ENCODE results near the gene CAMK4.
"Not testable (repeated sequence)": the region's sequence is repeated elsewhere in the genome, so short reads cannot be mapped to it uniquely, and the experiment has no call there.

CAMK4 gene

GRCh38 chr5:111310711-111311620 is 86.8 kb downstream of the CAMK4 start:
- no peak for DNase-seq (ENCODE audit: low spot score)

GRCh38 chr5:111311666-111312065 is 87.5 kb downstream of the CAMK4 start:
- no peak for DNase-seq (ENCODE audit: low spot score)

GRCh38 chr5:111313017-111313724 is 89.0 kb downstream of the CAMK4 start:
- DNase-seq (ENCODE audit: low spot score): no peak

DNA sequence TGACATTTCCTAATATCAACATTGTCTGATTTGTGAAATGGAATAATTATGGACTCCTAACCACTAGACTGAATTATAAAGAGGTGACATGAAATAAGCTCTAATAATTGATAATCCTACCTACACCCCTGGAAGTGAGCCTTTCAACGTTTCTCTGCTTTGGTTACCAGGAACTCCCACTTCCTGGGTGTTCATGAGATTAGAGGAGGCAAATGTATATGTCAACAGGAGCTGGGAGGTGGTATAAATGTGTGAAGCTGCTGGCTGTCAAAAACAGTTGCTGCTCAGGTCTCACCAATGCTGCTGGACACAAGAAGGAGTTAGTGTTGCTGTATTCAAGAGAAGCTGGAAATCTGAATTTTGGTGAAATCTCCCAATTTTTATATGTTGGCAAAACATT is 96.8 kb downstream of the CAMK4 start:
- no peak for DNase-seq (ENCODE audit: low spot score)

- no peak for DNase-seq (ENCODE audit: low spot score)
These were observed 97.2 kb downstream of the CAMK4 start for GRCh38 chr5:111321376-111321775.

GRCh38 chr5:111326551-111326950 is 102.4 kb downstream of the CAMK4 start:
- no peak for DNase-seq (ENCODE audit: low spot score)

DNA sequence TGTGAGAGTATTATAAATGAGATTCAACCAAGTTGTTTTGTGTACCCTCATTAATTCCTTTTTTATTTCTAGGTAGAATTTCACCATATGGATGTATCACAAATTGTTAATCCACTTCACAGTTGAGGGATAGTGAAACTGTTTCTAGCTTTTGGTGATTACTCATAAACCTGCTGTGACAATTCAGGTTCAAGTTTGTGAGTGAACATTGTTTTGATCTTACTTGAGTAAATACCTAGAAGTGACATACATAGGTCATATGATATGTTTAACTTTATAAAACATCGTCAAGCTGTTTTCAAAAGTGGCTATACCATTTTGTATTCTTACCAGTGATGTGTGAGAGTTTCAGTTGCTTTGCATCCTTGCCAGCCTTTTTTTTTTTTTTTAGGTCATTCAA is 112.9 kb downstream of the CAMK4 start:
- no peak for DNase-seq (ENCODE audit: low spot score)

DNA sequence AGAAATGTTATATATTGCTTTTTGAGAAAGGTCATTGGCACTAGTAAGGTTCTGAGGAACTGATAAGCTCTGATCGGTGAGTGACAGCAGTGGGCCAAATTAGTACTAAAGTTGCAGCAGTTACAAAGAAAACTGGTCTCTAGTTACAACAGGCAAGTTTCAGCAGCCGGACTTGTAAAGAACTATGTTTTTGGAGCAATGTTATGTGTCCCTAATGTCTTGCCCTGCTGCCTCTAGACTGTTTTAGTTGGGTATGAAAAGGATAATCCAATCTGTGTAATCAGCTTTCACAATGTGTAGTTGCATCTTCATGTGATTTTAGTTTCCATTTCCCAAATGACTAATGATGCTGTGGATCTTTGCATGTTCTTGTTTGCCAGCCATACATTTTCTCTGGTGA is 113.5 kb downstream of the CAMK4 start:
- no peak for DNase-seq (ENCODE audit: low spot score)

DNA sequence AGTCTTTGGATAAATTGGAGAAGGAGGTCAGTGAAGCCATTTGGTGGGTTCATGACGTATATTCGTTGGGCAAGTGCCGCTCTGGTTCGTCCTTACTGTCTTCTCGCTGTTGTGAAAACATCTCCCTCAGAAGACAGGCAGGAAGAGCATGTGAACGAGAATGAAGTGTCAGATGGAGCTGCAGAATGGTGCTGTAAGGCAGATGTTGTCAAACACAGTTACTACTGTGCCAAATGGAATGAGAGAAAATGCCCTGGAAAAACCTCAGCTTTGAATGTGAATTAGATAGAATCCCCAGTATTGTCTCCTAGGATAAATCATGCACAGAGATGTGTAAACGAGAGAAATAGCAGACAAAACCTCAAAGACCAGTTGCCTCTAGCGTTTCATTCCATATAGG is 121.5 kb downstream of the CAMK4 start:
- no peak for DNase-seq (ENCODE audit: low spot score)

- DNase-seq (ENCODE audit: low spot score): no peak
These were observed 122.8 kb downstream of the CAMK4 start for GRCh38 chr5:111347021-111347420.

GRCh38 chr5:111348661-111349329 is 124.6 kb downstream of the CAMK4 start:
- no peak for DNase-seq (ENCODE audit: low spot score)

DNA sequence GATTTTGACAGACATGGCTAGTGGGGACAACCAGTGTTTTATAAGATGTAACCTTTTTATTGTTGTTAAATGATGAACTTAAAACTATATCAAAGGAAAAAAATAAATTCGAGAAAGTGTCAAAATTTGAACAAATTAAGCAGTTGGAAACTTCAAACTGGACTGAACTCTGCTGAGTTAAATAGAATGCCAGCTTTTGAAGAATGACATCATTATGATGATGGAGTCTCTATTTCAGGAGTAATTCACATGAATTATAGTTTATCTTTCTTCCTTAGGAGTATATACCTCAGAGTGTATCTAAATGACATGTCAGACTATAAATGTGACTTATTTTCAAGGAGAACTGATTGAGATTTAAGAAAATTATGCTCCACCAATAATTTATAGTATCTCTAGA is 125.2 kb downstream of the CAMK4 start:
- DNase-seq (ENCODE audit: low spot score): no peak

GRCh38 chr5:111353035-111353434 is 128.9 kb downstream of the CAMK4 start:
- no peak for DNase-seq (ENCODE audit: low spot score)

DNA sequence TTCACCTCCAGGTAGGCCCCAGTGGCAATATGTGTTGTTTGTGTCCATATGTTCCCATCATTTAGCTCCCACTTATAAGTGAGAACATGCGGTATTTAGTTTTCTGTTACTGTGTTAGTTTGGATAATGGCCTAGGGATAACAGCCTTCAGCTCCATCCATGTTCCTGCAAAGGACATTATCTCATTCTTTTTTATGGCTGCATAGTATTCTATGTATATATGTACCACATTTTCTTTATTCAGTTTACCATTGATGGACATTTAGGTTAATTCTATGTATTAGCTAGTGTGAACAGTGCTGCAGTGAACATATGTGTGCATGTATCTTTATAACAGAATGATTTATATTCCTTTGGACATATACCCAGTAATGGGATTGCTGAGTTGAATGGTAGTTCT is 134.5 kb downstream of the CAMK4 start:
- DNase-seq (ENCODE audit: low spot score): not testable (repeated sequence)

DNA sequence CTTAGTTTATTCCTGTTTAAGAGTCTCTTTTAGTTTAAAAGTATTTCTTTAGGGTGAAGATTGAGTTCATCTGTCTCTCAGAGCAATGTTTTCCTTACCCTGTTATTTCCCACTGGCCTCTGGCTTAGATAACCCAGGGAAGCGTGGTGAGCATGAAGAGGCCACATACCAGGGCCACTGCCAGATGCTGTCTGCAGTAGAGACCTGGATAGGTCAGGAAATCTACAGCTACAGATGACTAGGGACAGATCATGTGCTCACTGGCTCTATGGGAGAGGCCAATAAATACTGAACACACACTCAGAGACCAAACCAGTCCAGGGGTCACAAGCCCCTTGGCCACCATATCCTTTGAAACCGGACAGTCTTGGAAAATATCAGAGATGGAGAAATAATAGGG is 136.0 kb downstream of the CAMK4 start:
- no peak for DNase-seq (ENCODE audit: low spot score)

- no peak for DNase-seq (ENCODE audit: low spot score)
These were observed 140.8 kb downstream of the CAMK4 start for GRCh38 chr5:111364992-111365391.

- no peak for DNase-seq (ENCODE audit: low spot score)
These were observed 142.2 kb downstream of the CAMK4 start for GRCh38 chr5:111366388-111366787.

DNA sequence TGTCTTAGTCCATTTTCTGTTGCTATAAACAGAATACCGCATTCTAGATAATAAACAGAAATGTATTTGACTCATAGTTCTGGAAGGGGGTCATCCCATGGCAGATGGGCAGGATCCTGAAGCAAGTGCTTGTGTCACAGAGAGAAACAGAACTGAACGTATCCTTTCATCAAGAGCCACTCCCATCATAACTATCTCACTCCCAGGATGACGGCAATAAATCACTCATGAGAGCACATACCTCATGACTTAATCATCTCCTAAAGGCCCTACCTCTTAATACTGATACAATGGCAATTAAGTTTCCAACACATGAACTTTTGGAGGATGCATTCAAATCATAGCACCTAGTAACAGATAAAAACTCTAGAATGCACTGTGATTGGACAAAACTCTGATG is 142.9 kb downstream of the CAMK4 start:
- no peak for DNase-seq (ENCODE audit: low spot score)

- DNase-seq (ENCODE audit: low spot score): no peak
These were observed 148.6 kb downstream of the CAMK4 start for GRCh38 chr5:111372799-111373198.

DNA sequence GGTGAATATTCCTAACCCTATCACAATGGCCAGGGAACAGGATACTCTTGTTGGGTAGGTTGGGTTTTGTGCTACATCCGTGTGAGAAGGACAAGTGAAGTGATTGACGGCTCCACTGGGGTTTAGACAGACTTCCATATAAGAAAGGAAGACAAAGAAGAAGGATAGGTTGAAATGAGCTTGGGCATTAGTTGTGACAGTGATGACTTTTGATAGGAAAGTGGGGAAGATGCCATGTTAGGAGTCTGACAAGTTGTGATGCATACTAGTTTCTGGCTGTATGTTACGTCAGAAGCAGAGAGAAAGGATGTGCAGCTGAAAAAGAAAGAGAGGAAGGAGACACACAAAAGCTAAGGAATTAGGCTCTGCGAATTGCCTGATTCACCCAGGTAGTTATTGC is 150.2 kb downstream of the CAMK4 start:
- DNase-seq (ENCODE audit: low spot score): no peak

DNA sequence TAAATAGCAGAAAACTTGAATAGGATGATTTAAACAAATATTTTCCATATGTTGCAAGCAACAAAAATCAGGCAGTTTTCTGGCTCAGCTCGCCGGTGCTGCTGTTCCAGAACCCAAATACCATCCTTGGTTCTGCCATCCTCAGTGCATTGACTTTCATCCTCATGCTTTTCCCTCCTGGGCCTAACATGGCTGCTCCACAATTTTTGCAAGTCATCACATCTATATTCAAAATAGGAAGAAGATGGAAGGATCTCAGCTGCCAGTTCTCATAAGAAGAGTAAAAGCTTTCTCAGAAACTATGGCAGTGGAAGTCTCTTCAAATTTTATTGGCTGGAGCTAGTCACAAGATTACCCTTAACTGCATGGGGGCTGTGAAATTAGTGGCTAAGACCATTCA is 151.5 kb downstream of the CAMK4 start:
- no peak for DNase-seq (ENCODE audit: low spot score)

- no peak for DNase-seq (ENCODE audit: low spot score)
These were observed 153.1 kb downstream of the CAMK4 start for GRCh38 chr5:111377306-111377705.

GRCh38 chr5:111379391-111379816 is 155.2 kb downstream of the CAMK4 start:
- no peak for DNase-seq (ENCODE audit: low spot score)
